Heart right ventricle (tissue), 16 donors: ENCODE results near the gene PPP3CA. TPM values are rescaled to one million over a fixed set of nuclear protein-coding genes. Genes with fewer than 3 reads are reported as not detected.

Experiments
- ATAC-seq, 8 donors: fragments of 200-7000 bp; cut with Tn5 transposase; one replicate each; pipeline ENCODE4 v1.9.1; 2020; ENCODE audit warnings: mild to moderate bottlenecking in 8 of 8, moderate library complexity in 8 of 8, moderate number of reproducible peaks in 1 of 8
- DNase-seq, 2 donors: peaks; one replicate each; pipeline ENCODE4 v3.0.0-alpha.2; 2020
- H3K27ac ChIP-seq, 10 donors: fragments of 200-600 bp; sonication (generic) in 2 of 10; one replicate each; pipeline versions ENCODE4 v1.5.0 to v1.8.0; 2020 to 2022; ENCODE audit warnings: mild to moderate bottlenecking in 3 of 10
- H3K27me3 ChIP-seq, 7 donors: fragments of 200-600 bp; one replicate each; pipeline ENCODE4 v1.8.0; 2021 to 2022; ENCODE audit warnings: mild to moderate bottlenecking in 2 of 7
- H3K36me3 ChIP-seq, 9 donors: fragments of 200-600 bp; sonication (generic) in 1 of 9; one replicate each; pipeline versions ENCODE4 v1.5.0 to v1.8.0; 2020 to 2022; ENCODE audit warnings: mild to moderate bottlenecking in 2 of 9
- H3K4me1 ChIP-seq, 9 donors: fragments of 200-600 bp; sonication (generic) in 1 of 9; one replicate each; pipeline versions ENCODE4 v1.5.0 to v1.8.0; 2020 to 2022; ENCODE audit warnings: mild to moderate bottlenecking in 4 of 9
- H3K4me3 ChIP-seq, 10 donors: fragments of 200-600 bp; sonication (generic) in 2 of 10; one replicate each; pipeline versions ENCODE4 v1.5.0 to v1.8.0; 2020 to 2022; ENCODE audit warnings: mild to moderate bottlenecking in 7 of 10, moderate library complexity in 2 of 10
- H3K9me3 ChIP-seq, 11 donors: fragments of 200-600 bp in 10 of 11; sonication (generic) in 2 of 11; one replicate each; pipeline versions ENCODE4 v1.5.0 to v1.8.0; 2013 to 2022; ENCODE audit warnings: mild to moderate bottlenecking in 2 of 11, control low read depth in 1 of 11, moderate library complexity in 1 of 11
- WGBS, 2 donors: extraction: QIAGEN DNeasy Blood & Tissue Kit; methylation state at CpG; one replicate each; pipeline ENCODE4 v1.1.7; 2013; ENCODE audit warnings: inconsistent platforms in 1 of 2; 5-methylcytosine and 5-hydroxymethylcytosine counted together
- intact Hi-C, 10 donors: fragments of 100-400 bp; cut with DNase I; formaldehyde crosslinking; loops; one replicate each; pipeline versions ENCODE4 v1.11.1 to v1.14.2; 2022
- polyA plus RNA-seq, 2 donors: library from polyadenylated mRNA; stranded (reverse); fragments of 200-250 nt; gene quantifications; one replicate each; pipeline ENCODE4 v1.2.3, GENCODE V29; 2013
- total RNA-seq, 10 donors: library from RNA; stranded (reverse); fragmentation: NEBNext Ultra II Directional in 3 of 10; extraction: Animal tissue kit (Norgen Biotek cat#: 25700) in 3 of 10; gene quantifications; one replicate each; pipeline versions ENCODE4 v1.2.1 to v1.2.4, GENCODE V29; 2021 to 2023
- TF ChIP-seq, protein P1 (sequence below), 9 donors: fragments of 200-600 bp; sonication (generic) in 2 of 9; IDR thresholded peaks; one replicate each; pipeline versions ENCODE4 v1.5.0 to v1.8.0; 2021 to 2022; ENCODE audit warnings: antibody characterized with exemption in 9 of 9, mild to moderate bottlenecking in 5 of 9, moderate library complexity in 1 of 9
- donor health status: Arrhythmogenic right ventricular cardiomyopathy.
- donor health status: ischemic (EF 13 %, LVEDD 7.1; RV severe dilation, severe dysfunction).
- donor health status: healthy with polysubstance abuse.
- donor health status: DM: no; HTN: yes; CAD: no.
- donor health status: DM: no; HTN: no; CAD: no.
- donor health status: ischemic (EF 25% LVEDD 6.9; RV normal size, moderate dysfunction).
- donor health status: ischemic (EF 25% LVEDD 5.7; RV mildly dilated, moderate dysfunction).
- donor health status: healthy.
- donor health status: DM: yes; HTN: yes; CAD: no.
- donor health status: Ischemic cardiomyopathy.
- donor health status: ischemic (EF 35%, LVEDD 5.7; RV mildly dilated, moderate dysfunction).
- donor health status: nonischemic (EF 11% LVEDD 7.7; RV severe dilation, severe dysfunction).
- donor health status: DM: yes; HTN: yes; CAD: no.
- donor health status: PGD.
- donor health status: ischemic (EF 29% LVEDD 5.4; RV normal size, mild dysfunction).
- donor health status: nonischemic (EF 23%, LVEDD 6.1; RV moderate dilation, normal function).

PPP3CA gene
- total and polyA plus RNA-seq, 12 donors, result 8.1 to 30.8 (median 19.1) TPM

- 91 to 93% methylated on average over 8 of the region's 8 CpGs for WGBS, 2 donors
- Histone ChIP-seq H3K4me1 (peaks cover 0 to 26% (median 7%) of the 10 kb centered on the region in 9 donors), H3K4me3 (no peak overlapping the region), H3K36me3 (peaks cover 0 to 26% (median 0%) of the 10 kb centered on the region in 9 donors), H3K27ac (no peak overlapping the region), H3K27me3 (no peaks in the 10 kb centered on the region), H3K9me3 (no peaks in the 10 kb centered on the region)
- no peak for ATAC-seq
- no peak for DNase-seq
- TF ChIP-seq, protein P1, sequence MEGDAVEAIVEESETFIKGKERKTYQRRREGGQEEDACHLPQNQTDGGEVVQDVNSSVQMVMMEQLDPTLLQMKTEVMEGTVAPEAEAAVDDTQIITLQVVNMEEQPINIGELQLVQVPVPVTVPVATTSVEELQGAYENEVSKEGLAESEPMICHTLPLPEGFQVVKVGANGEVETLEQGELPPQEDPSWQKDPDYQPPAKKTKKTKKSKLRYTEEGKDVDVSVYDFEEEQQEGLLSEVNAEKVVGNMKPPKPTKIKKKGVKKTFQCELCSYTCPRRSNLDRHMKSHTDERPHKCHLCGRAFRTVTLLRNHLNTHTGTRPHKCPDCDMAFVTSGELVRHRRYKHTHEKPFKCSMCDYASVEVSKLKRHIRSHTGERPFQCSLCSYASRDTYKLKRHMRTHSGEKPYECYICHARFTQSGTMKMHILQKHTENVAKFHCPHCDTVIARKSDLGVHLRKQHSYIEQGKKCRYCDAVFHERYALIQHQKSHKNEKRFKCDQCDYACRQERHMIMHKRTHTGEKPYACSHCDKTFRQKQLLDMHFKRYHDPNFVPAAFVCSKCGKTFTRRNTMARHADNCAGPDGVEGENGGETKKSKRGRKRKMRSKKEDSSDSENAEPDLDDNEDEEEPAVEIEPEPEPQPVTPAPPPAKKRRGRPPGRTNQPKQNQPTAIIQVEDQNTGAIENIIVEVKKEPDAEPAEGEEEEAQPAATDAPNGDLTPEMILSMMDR (IDR thresholded peaks at IDR 0.05), result no peak
- intact Hi-C loops, result no loop called here
Measured at GRCh38 chr4:101022151-101023024, 324.9 kb downstream of the PPP3CA start.

DNA sequence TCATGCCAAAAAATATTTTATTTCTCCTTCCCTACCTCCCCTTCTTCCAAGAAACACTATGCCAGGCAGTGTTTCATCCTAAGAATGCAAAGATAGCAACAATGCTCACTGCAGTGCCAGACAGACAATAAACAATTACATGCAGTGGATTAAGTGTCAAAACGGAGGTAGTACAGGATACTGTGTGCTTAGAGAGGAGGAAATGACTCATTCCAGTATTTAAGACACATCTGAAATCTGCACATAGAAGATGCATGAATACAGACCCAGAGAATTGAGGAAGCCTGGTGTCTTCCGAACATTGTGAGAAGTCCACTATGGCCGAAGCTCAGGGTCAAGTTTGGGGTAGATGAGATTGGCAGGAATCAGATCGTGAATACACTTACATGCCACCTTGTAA, 326.4 kb downstream of the PPP3CA start:
- TF ChIP-seq, protein P1 (IDR thresholded peaks at IDR 0.05), result no peak
- H3K27ac ChIP-seq, result peak overlapping the region in 1 of 10 donors; percentile 69
- peak in 7 of 8 donors; percentile 13 to 85 (median 66) for ATAC-seq
- peaks cover 0 to 25% (median 0%) of the 10 kb centered on the region in 9 donors for H3K36me3 ChIP-seq
- 45 to 49% methylated on average over 4 of the region's 4 CpGs for WGBS, 2 donors
- intact Hi-C loops, result no loop called here
- H3K4me1 ChIP-seq, result peaks cover 0 to 26% (median 7%) of the 10 kb centered on the region in 9 donors
- no peak overlapping the region for H3K4me3 ChIP-seq
- H3K27me3 ChIP-seq, result no peaks in the 10 kb centered on the region
- no peaks in the 10 kb centered on the region for H3K9me3 ChIP-seq
- DNase-seq, result no peak

- intact Hi-C loops, result no loop called here
- ATAC-seq (no peak), DNase-seq (no peak)
- 75 to 84% methylated on average over 1 of the region's 1 CpG for WGBS, 2 donors
- TF ChIP-seq, protein P1 (IDR thresholded peaks at IDR 0.05), result no peak
- H3K36me3 ChIP-seq, result peaks cover 0 to 15% (median 0%) of the 10 kb centered on the region in 9 donors
- H3K4me1 ChIP-seq, result peaks cover 0 to 26% (median 7%) of the 10 kb centered on the region in 9 donors
- H3K27me3 ChIP-seq, result no peaks in the 10 kb centered on the region
- H3K9me3 ChIP-seq, result no peaks in the 10 kb centered on the region
- H3K27ac ChIP-seq, result peak overlapping the region in 1 of 10 donors; percentile 69
- no peak overlapping the region for H3K4me3 ChIP-seq
Measured at GRCh38 chr4:101019941-101020401, 327.4 kb downstream of the PPP3CA start.

GRCh38 chr4:101019313-101019712, 328.0 kb downstream of the PPP3CA start:
- WGBS, 2 donors, result 96 to 98% methylated on average over 4 of the region's 4 CpGs
- intact Hi-C loops, result no loop called here
- H3K36me3 ChIP-seq, result peaks cover 0 to 14% (median 0%) of the 10 kb centered on the region in 9 donors
- H3K4me3 ChIP-seq, result no peak overlapping the region
- ATAC-seq, result no peak
- DNase-seq, result no peak
- H3K9me3 ChIP-seq, result no peaks in the 10 kb centered on the region
- peak overlapping the region in 1 of 10 donors; percentile 28 for H3K27ac ChIP-seq
- H3K27me3 ChIP-seq, result no peaks in the 10 kb centered on the region
- TF ChIP-seq, protein P1 (IDR thresholded peaks at IDR 0.05), result no peak
- H3K4me1 ChIP-seq, result peaks cover 0 to 26% (median 7%) of the 10 kb centered on the region in 9 donors
